GM19099 (cell line): Measurements from ENCODE around the gene ATAD3A.

Experiments
- POLR2A ChIP-seq: IDR thresholded peaks from 3 replicates; pipeline ENCODE4 v1.6.1; 2011; ENCODE audit warnings: low read depth; ENCODE audit not compliant: insufficient read length; ENCODE audit errors: extremely low read depth

ATAD3A gene

DNA sequence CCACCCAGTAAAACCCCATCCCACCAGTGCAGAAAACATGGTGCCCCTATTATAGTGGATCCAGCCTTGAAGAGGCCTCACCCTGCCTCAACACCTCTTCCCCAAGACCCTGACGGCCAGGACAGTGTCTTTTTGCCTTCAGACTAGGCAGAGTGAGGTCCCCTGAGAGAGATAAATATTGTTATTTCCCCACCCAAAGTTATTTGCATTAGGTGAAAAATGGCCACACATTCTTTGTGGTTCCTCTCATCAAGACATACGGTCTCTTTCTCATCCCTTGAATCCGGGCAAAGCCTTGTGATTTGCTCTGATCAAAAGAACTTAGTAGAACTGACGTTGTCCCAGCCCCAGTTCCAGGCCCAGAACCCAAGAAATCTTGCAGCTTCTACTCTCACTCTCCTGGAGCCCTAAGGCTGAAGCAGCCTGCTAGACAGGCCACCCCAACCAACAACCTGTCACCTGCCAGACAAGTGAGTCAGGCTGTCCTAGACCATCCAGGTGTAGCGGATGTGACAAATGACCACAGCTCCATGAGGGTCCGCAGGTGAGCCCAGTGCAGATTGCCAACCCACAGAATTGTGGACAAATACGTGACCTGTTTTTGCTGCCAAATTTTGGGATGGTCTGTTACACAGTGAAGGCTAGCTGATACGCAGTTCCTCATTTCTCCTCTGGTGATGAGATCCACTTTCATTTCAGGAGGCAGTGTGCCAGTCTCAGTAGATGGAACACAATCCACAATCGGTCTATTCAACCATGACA is 70.8 kb downstream of the ATAD3A start:
- no peak for TF ChIP-seq POLR2A

DNA sequence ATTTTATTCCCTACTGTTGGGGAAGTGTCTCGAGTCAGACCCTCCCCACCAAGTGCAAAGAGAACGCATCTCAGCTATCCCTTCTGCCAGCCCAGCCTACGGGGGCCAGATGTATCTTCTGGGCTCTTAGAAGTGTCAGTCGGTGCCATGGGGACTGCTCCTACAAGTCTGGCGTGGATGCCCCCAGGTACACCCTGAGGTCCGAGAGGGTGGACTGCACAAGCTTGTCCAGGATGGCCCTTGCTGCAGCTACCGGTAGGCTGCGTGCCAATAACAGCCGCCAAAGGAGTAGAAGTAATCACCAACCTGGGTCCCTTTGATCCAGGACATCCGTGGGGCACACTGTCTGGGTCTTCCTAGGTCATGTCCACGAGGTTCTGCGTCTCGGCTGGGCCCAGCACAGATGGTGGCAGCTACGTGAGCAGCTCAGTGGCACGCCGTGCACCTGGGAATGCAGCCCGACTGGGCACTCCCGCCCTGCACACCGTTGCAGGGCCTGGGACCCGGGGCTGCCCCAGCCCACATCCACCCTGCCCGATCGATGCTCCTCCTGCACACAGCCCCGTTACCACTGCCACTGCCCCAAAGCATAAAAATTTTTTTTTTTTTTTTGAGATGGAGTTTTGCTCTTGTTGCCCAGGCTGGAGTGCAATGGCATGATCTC is 71.5 kb downstream of the ATAD3A start:
- TF ChIP-seq POLR2A: no peak
